Fibroblast of lung (primary cell): Measurements from ENCODE around the gene UST.

Source experiments
- CTCF ChIP-seq, 2 donors: IDR thresholded peaks in 1 of 2; conservative IDR thresholded peaks in 1 of 2; 1 replicate in 1 of 2; 2 replicates in 1 of 2; pipeline ENCODE4 v1.5.1; 2011 to 2012; ENCODE audit warnings: low read length in 2 of 2, control low read depth in 1 of 2, inconsistent platforms in 1 of 2, low read depth in 1 of 2, mild to moderate bottlenecking in 1 of 2
- EZH2 ChIP-seq: IDR thresholded peaks from 2 replicates; pipeline ENCODE4 v1.5.1; 2012; ENCODE audit warnings: low read length, control low read depth, mild to moderate bottlenecking; ENCODE audit errors: missing control alignments

GRCh38 chr6:148765898-148766808, 19.3 kb downstream of the UST start:
- no peak for TF ChIP-seq CTCF (conservative IDR thresholded peaks at IDR 0.05 in 1 of 2, IDR thresholded peaks at IDR 0.05 in 1 of 2; ENCODE audit: low read depth in 1 of 2, low read length in 2 of 2)
- TF ChIP-seq EZH2 = no peak
